Ascending aorta (tissue), 2 donors: ENCODE results near the gene AHNAK. TPM values are rescaled to one million over a fixed set of nuclear protein-coding genes. Genes with fewer than 3 reads are reported as not detected.

Source experiments
- DNase-seq, 2 donors: peaks; one replicate each; pipeline ENCODE4 v3.0.0-alpha.2; 2019; ENCODE audit warnings: low spot score in 2 of 2
- H3K27ac ChIP-seq, 2 donors: fragments of 200-600 bp; sonication (generic); one replicate each; pipeline ENCODE4 v1.5.1; 2016 to 2017; ENCODE audit warnings: mild to moderate bottlenecking in 1 of 2
- H3K27me3 ChIP-seq: fragments of 200-600 bp; sonication (generic); one replicate; pipeline ENCODE4 v1.5.1; 2017
- H3K36me3 ChIP-seq, 2 donors: fragments of 200-600 bp; sonication (generic); one replicate each; pipeline ENCODE4 v1.5.1; 2016
- H3K4me1 ChIP-seq, 2 donors: fragments of 200-600 bp; sonication (generic); one replicate each; pipeline ENCODE4 v1.5.1; 2016 to 2017; ENCODE audit warnings: mild to moderate bottlenecking in 1 of 2
- H3K4me3 ChIP-seq, 2 donors: fragments of 200-600 bp; sonication (generic); one replicate each; pipeline ENCODE4 v1.5.1; 2016 to 2017; ENCODE audit warnings: mild to moderate bottlenecking in 1 of 2
- H3K9me3 ChIP-seq, 2 donors: fragments of 200-600 bp; sonication (generic); one replicate each; pipeline ENCODE4 v1.5.1; 2016
- intact Hi-C: fragments of 100-400 bp; cut with DNase I; formaldehyde crosslinking; loops from one replicate; pipeline ENCODE4 v1.15.1; 2023
- total RNA-seq: library from RNA; depleted of rRNA; stranded (reverse); fragments of >200 nt; gene quantifications from one replicate; pipeline ENCODE4 v1.1.0, GENCODE V29; 2016
- TF ChIP-seq, protein P1 (sequence below), 3 experiments: fragments of 200-600 bp in 2 of 3; fragments of 450-650 bp in 1 of 3; sonication (generic) in 2 of 3; IDR thresholded peaks; one replicate each; pipeline ENCODE4 v1.5.1; 2016 to 2019; ENCODE audit warnings: antibody characterized with exemption in 3 of 3, mild to moderate bottlenecking in 1 of 3, moderate library complexity in 1 of 3

The AHNAK gene
- total RNA-seq, 1 donor from 2014 or later = 718 TPM

DNA sequence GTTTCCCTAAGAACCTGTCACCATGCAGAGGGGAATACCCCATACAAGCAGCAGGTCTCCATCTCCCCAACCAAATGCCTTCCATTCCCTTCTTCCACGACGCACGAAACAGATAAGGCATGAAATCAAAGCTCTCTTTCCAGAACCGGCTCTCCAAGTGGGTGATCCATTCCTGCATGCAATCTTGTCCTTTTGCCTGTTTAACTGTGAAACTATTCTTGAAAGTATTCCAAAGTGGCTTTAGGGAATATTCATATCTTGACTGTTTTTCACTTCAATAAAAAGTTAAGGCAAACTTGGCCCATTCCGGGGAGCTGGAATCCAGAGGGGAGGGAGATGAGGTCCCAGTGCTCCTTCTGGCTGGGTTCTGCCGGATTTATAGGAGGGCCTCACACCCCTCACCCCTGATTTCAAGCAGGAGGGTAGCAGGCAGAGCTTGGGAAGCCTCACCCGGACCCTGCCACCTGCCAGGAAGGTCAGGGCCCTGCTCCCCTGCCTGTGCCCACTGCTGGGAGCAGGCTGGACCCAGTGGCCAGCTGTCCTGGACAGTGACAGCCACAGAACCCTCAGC lies 66.9 kb downstream of the AHNAK start:
- H3K4me1 ChIP-seq = peaks cover 0 to 7% of the 10 kb centered on the region in 2 donors
- intact Hi-C loops = no loop called here
- H3K9me3 ChIP-seq = no peaks in the 10 kb centered on the region
- H3K27ac ChIP-seq = peak overlapping the region; percentile 75 to 79
- no peaks in the 10 kb centered on the region for H3K27me3 ChIP-seq
- H3K4me3 ChIP-seq = no peak overlapping the region
- no peaks in the 10 kb centered on the region for H3K36me3 ChIP-seq
- TF ChIP-seq, protein P1, sequence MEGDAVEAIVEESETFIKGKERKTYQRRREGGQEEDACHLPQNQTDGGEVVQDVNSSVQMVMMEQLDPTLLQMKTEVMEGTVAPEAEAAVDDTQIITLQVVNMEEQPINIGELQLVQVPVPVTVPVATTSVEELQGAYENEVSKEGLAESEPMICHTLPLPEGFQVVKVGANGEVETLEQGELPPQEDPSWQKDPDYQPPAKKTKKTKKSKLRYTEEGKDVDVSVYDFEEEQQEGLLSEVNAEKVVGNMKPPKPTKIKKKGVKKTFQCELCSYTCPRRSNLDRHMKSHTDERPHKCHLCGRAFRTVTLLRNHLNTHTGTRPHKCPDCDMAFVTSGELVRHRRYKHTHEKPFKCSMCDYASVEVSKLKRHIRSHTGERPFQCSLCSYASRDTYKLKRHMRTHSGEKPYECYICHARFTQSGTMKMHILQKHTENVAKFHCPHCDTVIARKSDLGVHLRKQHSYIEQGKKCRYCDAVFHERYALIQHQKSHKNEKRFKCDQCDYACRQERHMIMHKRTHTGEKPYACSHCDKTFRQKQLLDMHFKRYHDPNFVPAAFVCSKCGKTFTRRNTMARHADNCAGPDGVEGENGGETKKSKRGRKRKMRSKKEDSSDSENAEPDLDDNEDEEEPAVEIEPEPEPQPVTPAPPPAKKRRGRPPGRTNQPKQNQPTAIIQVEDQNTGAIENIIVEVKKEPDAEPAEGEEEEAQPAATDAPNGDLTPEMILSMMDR (IDR thresholded peaks at IDR 0.05) = no peak
- DNase-seq = no peak

DNA sequence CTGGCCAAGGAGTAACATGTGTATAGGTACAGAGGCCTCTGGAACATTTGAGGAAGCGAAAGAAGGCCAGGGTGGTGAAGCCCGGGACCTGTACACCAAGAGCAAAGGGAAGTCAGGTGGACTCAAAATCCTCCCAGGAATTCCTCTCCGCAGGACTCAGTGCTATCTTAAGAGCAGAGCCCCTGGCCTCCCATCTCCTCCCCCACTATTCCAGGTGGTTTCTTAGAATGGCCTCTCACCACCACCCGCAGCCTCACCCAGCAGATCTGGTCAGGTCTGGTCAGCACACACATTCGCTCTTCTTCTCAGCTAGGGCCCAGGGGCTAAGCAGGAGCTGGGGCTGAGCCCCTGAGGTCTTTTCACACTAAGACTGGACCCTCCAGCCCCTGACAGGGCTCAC lies 68.7 kb downstream of the AHNAK start:
- Histone ChIP-seq H3K4me3 (no peak overlapping the region), H3K4me1 (peaks cover 0 to 7% of the 10 kb centered on the region in 2 donors), H3K27me3 (no peaks in the 10 kb centered on the region), H3K36me3 (no peaks in the 10 kb centered on the region), H3K27ac (no peak overlapping the region), H3K9me3 (no peaks in the 10 kb centered on the region)
- intact Hi-C loops = no loop called here
- no peak for DNase-seq
- TF ChIP-seq, protein P1 (IDR thresholded peaks at IDR 0.05) = no peak

DNA sequence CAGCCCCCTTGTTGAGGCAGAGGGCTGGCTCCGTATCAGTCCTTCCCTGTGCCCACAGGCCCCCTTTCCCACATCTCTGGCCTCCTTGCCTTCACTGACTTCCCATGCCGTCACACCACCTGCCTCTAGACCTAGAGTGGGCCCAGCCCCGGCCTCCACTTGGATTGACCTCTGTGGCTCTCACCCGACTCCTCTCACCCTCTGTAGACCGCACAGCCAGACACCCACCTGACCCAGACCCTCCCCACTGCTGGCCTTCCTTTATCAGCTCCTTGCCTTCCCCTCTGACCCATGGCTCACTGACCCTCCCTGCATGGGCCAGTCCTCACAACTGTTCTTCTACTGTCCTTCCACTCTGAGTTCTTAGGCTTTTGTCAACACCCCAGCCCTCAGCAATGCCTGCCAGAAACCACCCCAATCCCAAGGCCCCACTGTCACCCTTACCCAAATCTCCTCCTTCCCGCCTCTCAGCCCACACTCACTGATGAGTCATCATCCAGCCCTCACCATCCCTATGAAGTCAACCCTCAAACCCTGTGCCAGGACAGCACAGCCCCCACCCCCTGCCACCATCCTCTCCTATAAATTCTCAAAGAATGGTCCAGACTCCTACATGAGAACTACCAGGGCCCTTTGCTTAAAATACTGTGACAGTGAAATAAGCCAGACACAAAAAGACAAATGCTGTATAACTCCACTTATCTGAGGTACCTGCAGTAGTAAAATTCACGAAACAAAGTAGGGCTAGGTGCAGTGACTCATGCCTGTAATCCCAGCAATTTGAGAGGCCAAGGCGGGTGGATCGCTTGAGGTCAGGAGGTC lies 74.3 kb downstream of the AHNAK start:
- H3K27me3 ChIP-seq = no peaks in the 10 kb centered on the region
- H3K4me3 ChIP-seq = no peak overlapping the region
- no peak overlapping the region for H3K27ac ChIP-seq
- TF ChIP-seq, protein P1 (IDR thresholded peaks at IDR 0.05) = no peak
- no peaks in the 10 kb centered on the region for H3K4me1 ChIP-seq
- no peak for DNase-seq
- no peaks in the 10 kb centered on the region for H3K36me3 ChIP-seq
- H3K9me3 ChIP-seq = no peaks in the 10 kb centered on the region
- intact Hi-C loops = no loop called here

DNA sequence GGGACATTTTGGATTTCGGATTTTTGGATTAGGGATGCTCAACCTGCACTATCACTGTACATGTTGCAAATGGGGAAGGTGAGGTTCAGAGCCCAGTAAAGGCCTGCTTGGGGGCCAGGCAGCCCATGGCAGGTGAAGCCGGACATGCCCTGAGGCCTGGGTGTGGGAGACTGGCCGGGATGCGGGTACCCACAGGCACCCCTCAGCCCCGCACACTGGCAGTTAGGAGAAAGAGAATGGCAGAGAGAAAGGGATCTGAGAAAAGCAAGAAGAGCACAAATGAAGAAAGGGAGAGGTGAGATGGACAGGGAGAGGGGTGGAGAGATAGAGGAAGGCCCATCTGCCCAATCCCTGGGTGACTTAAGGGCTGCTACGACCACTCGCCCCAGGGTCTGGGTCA lies 75.0 kb downstream of the AHNAK start:
- TF ChIP-seq, protein P1 (IDR thresholded peaks at IDR 0.05) = no peak
- Histone ChIP-seq H3K36me3 (no peaks in the 10 kb centered on the region), H3K9me3 (no peaks in the 10 kb centered on the region), H3K4me3 (no peak overlapping the region), H3K4me1 (no peaks in the 10 kb centered on the region), H3K27ac (no peak overlapping the region), H3K27me3 (no peaks in the 10 kb centered on the region)
- intact Hi-C loops = no loop called here
- no peak for DNase-seq

DNA sequence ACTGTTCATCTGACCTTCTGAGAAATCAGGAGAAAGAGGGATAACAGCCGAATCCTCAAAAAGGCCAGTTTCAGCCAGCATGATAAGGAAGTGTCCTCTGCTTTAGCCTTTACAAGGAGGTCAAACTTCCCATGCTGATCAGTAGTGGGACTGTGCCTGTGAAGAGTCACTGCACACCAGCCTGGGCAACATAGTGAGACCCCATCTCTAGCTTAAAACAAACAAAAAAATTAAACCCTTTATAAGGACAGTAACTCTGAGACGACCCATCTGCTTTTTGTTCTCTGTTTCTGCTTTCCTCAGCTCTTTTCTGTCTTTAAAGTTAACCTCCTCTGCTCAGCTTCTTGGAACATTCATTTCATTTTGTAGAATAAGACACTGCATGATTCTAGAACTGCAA lies 78.0 kb downstream of the AHNAK start:
- DNase-seq = no peak
- H3K4me1 ChIP-seq = no peaks in the 10 kb centered on the region
- no peak overlapping the region for H3K4me3 ChIP-seq
- H3K27ac ChIP-seq = no peak overlapping the region
- no peaks in the 10 kb centered on the region for H3K27me3 ChIP-seq
- intact Hi-C loops = no loop called here
- no peaks in the 10 kb centered on the region for H3K36me3 ChIP-seq
- TF ChIP-seq, protein P1 (IDR thresholded peaks at IDR 0.05) = no peak
- no peaks in the 10 kb centered on the region for H3K9me3 ChIP-seq
